Measurements from ENCODE around the gene KLC3.

The KLC3 gene

DNA sequence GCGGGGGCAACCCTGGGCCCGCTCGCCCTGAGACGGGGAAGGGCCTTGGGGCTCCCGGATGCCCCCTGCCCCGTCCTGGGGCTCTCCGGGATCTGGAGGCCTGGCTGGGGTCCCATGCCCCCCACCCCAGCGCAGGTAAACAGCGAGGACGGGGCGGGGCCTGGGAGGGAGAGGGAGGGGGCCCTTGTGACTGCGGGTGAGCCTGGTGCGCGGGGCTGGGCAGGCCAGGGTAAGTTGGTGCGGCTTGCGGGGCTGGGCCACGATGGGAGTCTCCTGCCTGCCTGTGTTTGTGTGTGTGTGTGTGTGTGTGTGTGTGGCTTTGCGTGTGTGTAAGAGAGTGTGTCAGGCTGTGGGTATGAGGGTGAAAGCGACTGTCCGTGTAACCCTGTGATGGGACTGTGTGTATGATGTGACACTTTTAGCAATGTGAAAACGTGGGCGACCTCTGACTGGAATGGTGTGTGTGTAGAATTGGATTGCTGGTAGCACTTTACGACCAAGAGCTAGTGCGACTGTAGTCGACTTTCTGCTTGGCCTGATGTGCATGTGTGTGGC is 426 bp downstream of the KLC3 start:
- no peaks in the 10 kb centered on the region for H3K9me3 ChIP-seq (ENCODE audit: control insufficient read depth, low read length)
- H3K27me3 ChIP-seq (ENCODE audit: control insufficient read depth, insufficient read depth, low read length): peaks cover 21% of the 10 kb centered on the region
- no peak overlapping the region for H3K9ac ChIP-seq (ENCODE audit: low read length)
- peaks cover 11% of the 10 kb centered on the region for H3K4me1 ChIP-seq (ENCODE audit: control insufficient read depth, insufficient read depth, low read length)
- H3K4me3 ChIP-seq (ENCODE audit: low read length): no peak overlapping the region
- H3K36me3 ChIP-seq (ENCODE audit: control insufficient read depth, insufficient read depth, low read length): no peaks in the 10 kb centered on the region

DNA sequence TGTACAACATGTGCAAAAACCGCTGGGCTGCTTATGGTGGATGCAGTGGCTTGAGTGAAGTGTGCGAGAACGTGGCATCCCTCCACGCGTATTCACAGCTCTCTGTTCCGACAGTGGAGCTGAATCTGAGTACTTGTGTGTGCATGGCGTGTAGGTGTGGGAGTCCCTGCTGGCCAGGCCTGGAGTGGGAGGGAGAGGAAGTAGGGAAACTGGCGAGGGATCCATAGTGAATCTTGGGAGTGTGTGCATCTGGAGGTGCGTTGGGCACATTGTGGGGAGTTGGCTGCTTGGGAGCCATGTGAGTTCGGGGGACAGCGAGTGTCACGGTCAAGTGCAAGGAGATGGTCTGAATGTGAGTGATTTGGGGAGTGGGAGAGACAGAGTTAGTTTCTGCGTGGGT is 2.4 kb downstream of the KLC3 start:
- Histone ChIP-seq H3K27me3 (ENCODE audit: control insufficient read depth, insufficient read depth, low read length) (peaks cover 31% of the 10 kb centered on the region), H3K36me3 (ENCODE audit: control insufficient read depth, insufficient read depth, low read length) (no peaks in the 10 kb centered on the region), H3K4me3 (ENCODE audit: low read length) (no peak overlapping the region), H3K9ac (ENCODE audit: low read length) (no peak overlapping the region), H3K9me3 (ENCODE audit: control insufficient read depth, low read length) (no peaks in the 10 kb centered on the region), H3K4me1 (ENCODE audit: control insufficient read depth, insufficient read depth, low read length) (peaks cover 8% of the 10 kb centered on the region)

- Histone ChIP-seq H3K4me1 (ENCODE audit: control insufficient read depth, insufficient read depth, low read length) (peaks cover 8% of the 10 kb centered on the region), H3K4me3 (ENCODE audit: low read length) (no peak overlapping the region), H3K9ac (ENCODE audit: low read length) (no peak overlapping the region), H3K36me3 (ENCODE audit: control insufficient read depth, insufficient read depth, low read length) (no peaks in the 10 kb centered on the region), H3K27me3 (ENCODE audit: control insufficient read depth, insufficient read depth, low read length) (peaks cover 31% of the 10 kb centered on the region), H3K9me3 (ENCODE audit: control insufficient read depth, low read length) (no peaks in the 10 kb centered on the region)
These were observed 4.3 kb downstream of the KLC3 start for GRCh38 chr19:45344621-45345505.

- Histone ChIP-seq H3K9ac (ENCODE audit: low read length) (no peak overlapping the region), H3K36me3 (ENCODE audit: control insufficient read depth, insufficient read depth, low read length) (no peaks in the 10 kb centered on the region), H3K27me3 (ENCODE audit: control insufficient read depth, insufficient read depth, low read length) (peaks cover 31% of the 10 kb centered on the region), H3K4me1 (ENCODE audit: control insufficient read depth, insufficient read depth, low read length) (peaks cover 6% of the 10 kb centered on the region), H3K4me3 (ENCODE audit: low read length) (no peak overlapping the region), H3K9me3 (ENCODE audit: control insufficient read depth, low read length) (no peaks in the 10 kb centered on the region)
These were observed 4.9 kb downstream of the KLC3 start for GRCh38 chr19:45345506-45345860.

GRCh38 chr19:45346449-45346848 is 5.9 kb downstream of the KLC3 start:
- peaks cover 24% of the 10 kb centered on the region for H3K27me3 ChIP-seq (ENCODE audit: control insufficient read depth, insufficient read depth, low read length)
- no peaks in the 10 kb centered on the region for H3K36me3 ChIP-seq (ENCODE audit: control insufficient read depth, insufficient read depth, low read length)
- H3K9ac ChIP-seq (ENCODE audit: low read length): no peak overlapping the region
- no peak overlapping the region for H3K4me3 ChIP-seq (ENCODE audit: low read length)
- H3K4me1 ChIP-seq (ENCODE audit: control insufficient read depth, insufficient read depth, low read length): no peaks in the 10 kb centered on the region
- H3K9me3 ChIP-seq (ENCODE audit: control insufficient read depth, low read length): no peaks in the 10 kb centered on the region

DNA sequence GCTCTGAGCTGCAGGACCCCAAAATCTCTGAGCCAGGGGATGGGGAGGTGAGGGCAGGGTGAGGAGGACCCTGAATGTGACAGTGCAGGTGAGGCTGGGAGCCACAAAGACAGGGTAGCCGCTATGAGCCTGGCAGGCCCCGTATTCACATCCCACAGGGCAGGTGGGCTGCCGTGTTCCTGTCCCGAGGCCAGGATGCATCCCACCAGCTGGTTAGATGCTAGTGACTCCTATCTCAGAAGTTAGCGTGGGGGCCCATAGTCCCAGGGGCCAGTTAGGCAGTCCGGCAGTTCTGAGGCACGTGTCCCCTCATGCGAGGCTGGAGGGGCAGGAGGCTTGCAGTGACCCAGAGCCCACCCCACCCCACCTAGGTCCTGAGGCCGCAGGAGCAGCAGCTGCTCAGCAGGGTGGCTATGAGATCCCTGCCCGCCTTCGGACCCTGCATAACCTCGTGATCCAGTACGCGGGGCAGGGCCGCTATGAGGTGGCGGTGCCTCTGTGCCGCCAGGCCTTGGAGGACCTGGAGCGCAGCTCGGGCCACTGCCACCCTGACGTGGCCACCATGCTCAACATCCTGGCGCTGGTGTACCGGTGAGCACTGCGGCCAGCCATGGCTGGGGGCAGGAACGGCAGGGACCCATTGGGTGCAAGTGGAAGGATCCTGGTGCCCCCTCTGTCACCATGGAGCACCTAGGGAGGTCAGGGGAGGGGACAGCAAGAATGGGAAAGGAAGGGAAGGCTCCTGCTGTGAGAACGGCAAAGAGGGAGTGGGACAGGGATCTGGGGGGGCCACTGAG is 7.2 kb downstream of the KLC3 start:
- no peak overlapping the region for H3K9ac ChIP-seq (ENCODE audit: low read length)
- H3K4me1 ChIP-seq (ENCODE audit: control insufficient read depth, insufficient read depth, low read length): no peaks in the 10 kb centered on the region
- H3K27me3 ChIP-seq (ENCODE audit: control insufficient read depth, insufficient read depth, low read length): peaks cover 16% of the 10 kb centered on the region
- no peak overlapping the region for H3K4me3 ChIP-seq (ENCODE audit: low read length)
- H3K36me3 ChIP-seq (ENCODE audit: control insufficient read depth, insufficient read depth, low read length): no peaks in the 10 kb centered on the region
- no peaks in the 10 kb centered on the region for H3K9me3 ChIP-seq (ENCODE audit: control insufficient read depth, low read length)

GRCh38 chr19:45348367-45349125 is 8.0 kb downstream of the KLC3 start:
- Histone ChIP-seq H3K36me3 (ENCODE audit: control insufficient read depth, insufficient read depth, low read length) (no peaks in the 10 kb centered on the region), H3K9me3 (ENCODE audit: control insufficient read depth, low read length) (no peaks in the 10 kb centered on the region), H3K9ac (ENCODE audit: low read length) (no peak overlapping the region), H3K4me3 (ENCODE audit: low read length) (no peak overlapping the region), H3K4me1 (ENCODE audit: control insufficient read depth, insufficient read depth, low read length) (no peaks in the 10 kb centered on the region), H3K27me3 (ENCODE audit: control insufficient read depth, insufficient read depth, low read length) (peaks cover 16% of the 10 kb centered on the region)

DNA sequence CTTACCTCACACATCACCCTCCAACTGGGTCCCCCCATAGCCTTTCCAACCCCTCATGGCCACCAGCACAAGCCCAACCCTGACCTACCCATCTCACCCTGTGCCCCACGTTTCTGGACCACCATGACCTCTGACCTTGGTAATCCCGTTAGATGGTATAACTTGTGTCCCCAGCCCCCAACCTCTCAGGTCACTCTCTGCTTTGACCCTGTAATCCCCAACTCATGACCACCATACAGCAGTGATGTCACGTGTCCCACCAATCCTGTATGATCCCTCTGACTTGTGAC is 8.5 kb downstream of the KLC3 start:
- Histone ChIP-seq H3K27me3 (ENCODE audit: control insufficient read depth, insufficient read depth, low read length) (peaks cover 16% of the 10 kb centered on the region), H3K9ac (ENCODE audit: low read length) (no peak overlapping the region), H3K36me3 (ENCODE audit: control insufficient read depth, insufficient read depth, low read length) (no peaks in the 10 kb centered on the region), H3K4me1 (ENCODE audit: control insufficient read depth, insufficient read depth, low read length) (no peaks in the 10 kb centered on the region), H3K9me3 (ENCODE audit: control insufficient read depth, low read length) (no peaks in the 10 kb centered on the region), H3K4me3 (ENCODE audit: low read length) (no peak overlapping the region)

DNA sequence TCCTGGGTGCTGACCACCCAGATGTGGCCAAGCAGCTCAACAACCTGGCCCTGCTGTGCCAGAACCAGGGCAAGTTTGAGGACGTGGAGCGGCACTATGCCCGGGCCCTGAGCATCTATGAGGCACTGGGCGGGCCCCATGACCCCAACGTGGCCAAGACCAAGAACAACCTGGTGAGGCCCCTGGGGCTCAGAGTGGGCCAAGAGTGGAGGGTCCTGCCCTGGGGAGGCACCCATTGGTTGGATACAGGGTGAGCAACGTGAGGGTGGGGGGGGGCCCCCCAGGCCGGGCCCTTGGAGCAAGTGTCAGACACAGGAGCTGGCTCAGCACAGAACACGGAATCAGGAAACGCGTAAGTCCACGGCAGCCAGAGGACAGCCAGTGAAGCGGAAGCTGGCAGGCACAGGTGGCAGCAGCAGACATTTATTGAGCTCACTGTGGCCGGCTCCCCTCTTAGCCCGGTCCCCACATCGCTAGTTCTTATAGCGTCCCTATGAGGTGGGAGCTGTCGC is 8.9 kb downstream of the KLC3 start:
- Histone ChIP-seq H3K27me3 (ENCODE audit: control insufficient read depth, insufficient read depth, low read length) (peaks cover 16% of the 10 kb centered on the region), H3K9me3 (ENCODE audit: control insufficient read depth, low read length) (no peaks in the 10 kb centered on the region), H3K4me1 (ENCODE audit: control insufficient read depth, insufficient read depth, low read length) (no peaks in the 10 kb centered on the region), H3K9ac (ENCODE audit: low read length) (no peak overlapping the region), H3K36me3 (ENCODE audit: control insufficient read depth, insufficient read depth, low read length) (no peaks in the 10 kb centered on the region), H3K4me3 (ENCODE audit: low read length) (no peak overlapping the region)

DNA sequence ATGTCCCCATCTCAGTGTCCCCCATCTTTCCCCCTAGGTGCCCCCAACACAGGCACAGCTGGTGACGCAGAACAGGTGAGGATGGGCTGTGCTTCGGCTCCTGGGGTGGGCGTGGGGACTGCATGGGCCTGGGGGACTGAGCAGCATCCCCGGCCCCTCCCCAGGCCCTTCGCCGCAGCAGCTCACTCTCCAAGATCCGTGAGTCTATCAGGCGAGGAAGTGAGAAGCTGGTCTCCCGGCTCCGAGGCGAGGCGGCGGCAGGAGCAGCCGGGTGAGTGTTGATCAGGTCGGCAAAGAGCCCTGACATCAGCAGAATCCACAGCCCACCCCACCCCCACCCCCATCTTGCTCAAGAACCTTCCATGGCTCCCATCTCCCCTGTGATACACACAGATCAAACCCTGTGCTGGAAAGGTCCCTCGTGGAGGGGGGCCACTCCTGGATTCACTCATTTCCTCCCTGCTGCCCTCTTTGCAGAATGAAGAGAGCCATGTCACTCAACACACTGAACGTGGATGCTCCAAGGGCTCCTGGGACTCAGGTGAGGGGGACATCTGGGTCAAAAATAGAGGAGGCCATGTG is 10.0 kb downstream of the KLC3 start:
- Histone ChIP-seq H3K27me3 (ENCODE audit: control insufficient read depth, insufficient read depth, low read length) (peaks cover 11% of the 10 kb centered on the region), H3K9ac (ENCODE audit: low read length) (no peak overlapping the region), H3K9me3 (ENCODE audit: control insufficient read depth, low read length) (no peaks in the 10 kb centered on the region), H3K4me1 (ENCODE audit: control insufficient read depth, insufficient read depth, low read length) (no peaks in the 10 kb centered on the region), H3K36me3 (ENCODE audit: control insufficient read depth, insufficient read depth, low read length) (no peaks in the 10 kb centered on the region), H3K4me3 (ENCODE audit: low read length) (no peak overlapping the region)

DNA sequence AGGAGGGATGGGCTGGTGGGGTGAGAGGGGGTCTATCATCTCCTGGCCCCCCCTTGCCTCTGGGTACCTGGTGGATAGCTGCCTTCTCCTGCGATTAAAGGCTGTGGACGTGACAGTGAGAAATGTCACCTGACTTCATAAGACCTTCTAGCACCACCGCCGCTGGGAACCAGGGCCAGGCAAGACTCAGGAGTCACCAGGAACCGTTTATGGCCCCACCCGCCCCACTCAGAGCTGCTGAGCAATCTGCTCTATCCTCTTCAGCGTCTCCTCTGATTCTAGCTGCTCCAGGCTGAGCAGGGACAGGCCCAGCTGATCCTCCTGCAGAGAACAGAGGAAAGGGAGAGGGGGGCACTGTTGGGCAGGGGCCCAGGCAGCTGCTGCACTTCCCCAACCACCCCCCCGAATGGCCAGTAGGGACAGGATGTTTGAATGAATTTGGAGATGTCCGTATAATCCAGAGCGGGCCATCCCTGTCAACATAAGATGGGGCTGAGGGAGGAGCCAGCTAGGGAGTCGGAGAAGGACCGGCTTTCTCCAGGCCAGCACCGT is 10.9 kb downstream of the KLC3 start:
- peaks cover 5% of the 10 kb centered on the region for H3K27me3 ChIP-seq (ENCODE audit: control insufficient read depth, insufficient read depth, low read length)
- no peaks in the 10 kb centered on the region for H3K36me3 ChIP-seq (ENCODE audit: control insufficient read depth, insufficient read depth, low read length)
- H3K9ac ChIP-seq (ENCODE audit: low read length): no peak overlapping the region
- H3K9me3 ChIP-seq (ENCODE audit: control insufficient read depth, low read length): no peaks in the 10 kb centered on the region
- H3K4me1 ChIP-seq (ENCODE audit: control insufficient read depth, insufficient read depth, low read length): no peaks in the 10 kb centered on the region
- H3K4me3 ChIP-seq (ENCODE audit: low read length): no peak overlapping the region

Measured in mucosa of stomach (tissue), 1 donor.